ENCODE data around the gene CHD8. TPM values are rescaled to one million over a fixed set of nuclear protein-coding genes. Genes with fewer than 3 reads are reported as not detected.

The CHD8 gene
- total RNA-seq, 1 experiment from 2014 or later, result 133 TPM

DNA sequence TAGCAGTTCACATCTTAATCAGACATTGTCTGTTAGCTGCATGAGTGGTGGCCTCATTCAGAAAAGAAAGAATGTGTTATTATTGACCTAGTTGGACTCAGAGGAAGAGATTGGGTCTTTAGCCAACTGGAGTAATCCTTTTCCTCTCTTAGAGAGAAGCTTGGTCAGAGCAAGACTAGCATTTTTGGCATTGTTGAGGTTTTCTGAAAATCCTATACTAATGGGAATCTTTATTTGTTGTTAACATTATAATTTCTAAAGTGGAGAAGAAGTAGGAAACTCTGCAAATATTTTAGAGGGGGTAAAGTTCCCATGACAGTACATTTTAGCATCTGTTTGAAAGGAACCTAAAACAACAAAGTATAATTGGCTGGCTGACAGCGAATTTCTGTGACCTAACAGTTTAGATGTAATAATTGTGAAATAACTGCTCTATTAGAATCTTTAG lies 30.7 kb upstream of the CHD8 start:
- Mint-ChIP-seq H3K27me3 (ENCODE audit: low read depth) (no peaks in the 10 kb centered on the region), H3K9me3 (no peaks in the 10 kb centered on the region), H3K27ac (no peak overlapping the region), H3K36me3 (peaks cover 27% of the 10 kb centered on the region), H3K4me1 (no peaks in the 10 kb centered on the region), H3K4me3 (no peak overlapping the region)
- TF ChIP-seq, protein P1, sequence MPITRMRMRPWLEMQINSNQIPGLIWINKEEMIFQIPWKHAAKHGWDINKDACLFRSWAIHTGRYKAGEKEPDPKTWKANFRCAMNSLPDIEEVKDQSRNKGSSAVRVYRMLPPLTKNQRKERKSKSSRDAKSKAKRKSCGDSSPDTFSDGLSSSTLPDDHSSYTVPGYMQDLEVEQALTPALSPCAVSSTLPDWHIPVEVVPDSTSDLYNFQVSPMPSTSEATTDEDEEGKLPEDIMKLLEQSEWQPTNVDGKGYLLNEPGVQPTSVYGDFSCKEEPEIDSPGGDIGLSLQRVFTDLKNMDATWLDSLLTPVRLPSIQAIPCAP (CRISPR knock-in tag; IDR thresholded peaks at IDR 0.05), result no peak
- no peak for TF ChIP-seq NR1H2 (CRISPR knock-in tag; IDR thresholded peaks at IDR 0.05)
- no peak for ATAC-seq
- DNase-seq (ENCODE audit: low spot score), result no peak
- CTCF ChIA-PET, result no interaction called here
- POLR2A ChIA-PET, result no interaction called here

DNA sequence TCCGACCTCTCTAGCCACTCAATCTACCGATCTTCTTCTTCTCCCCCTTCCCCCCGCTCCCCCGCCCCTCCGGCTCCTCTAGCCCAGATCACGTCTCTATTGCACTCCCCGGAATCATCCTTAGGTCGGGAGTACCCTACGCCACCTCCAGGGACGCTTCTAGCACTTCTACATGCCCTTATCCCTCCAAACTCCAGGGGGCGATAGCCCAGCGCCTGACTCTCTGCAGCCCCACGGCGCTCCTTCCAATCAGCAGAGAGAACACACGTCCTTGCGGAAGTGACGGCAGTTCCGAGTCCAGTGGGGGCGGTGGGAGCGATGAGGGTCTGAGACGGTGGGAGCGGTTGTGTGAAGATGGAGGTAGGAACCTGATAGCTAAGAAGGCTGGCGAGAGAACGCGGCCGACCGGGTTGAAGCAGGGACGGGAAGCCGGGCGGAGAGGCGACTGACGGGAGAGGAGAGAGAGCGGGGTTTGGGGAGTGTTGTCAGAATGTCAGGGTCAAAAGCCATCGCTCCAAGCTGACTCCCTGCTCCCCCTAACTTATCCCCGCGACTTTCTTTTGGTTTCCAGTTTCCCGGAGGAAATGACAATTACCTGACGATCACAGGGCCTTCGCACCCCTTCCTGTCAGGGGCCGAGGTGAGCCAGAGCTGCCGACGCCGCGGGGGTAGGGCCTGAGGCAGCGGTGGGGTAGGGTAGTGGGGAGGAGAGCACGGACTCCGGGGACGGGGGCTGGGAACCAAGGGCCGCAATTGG lies 21.2 kb upstream of the CHD8 start, which contains the start of the genes RAB2B and TOX4:
TSS of gene RAB2B (minus strand) at position 35 of the 757 bp plus-strand sequence. CDS start 87 bp downstream, outside the sequence.
TSS of gene TOX4 (plus strand) at position 271 of the 757 bp plus-strand sequence. CDS start at position 355, 84 bp downstream.
- peak; percentile 99 for ATAC-seq
- POLR2A ChIA-PET, result interaction anchor here (0.7 to 2.0 kb wide), 4 partner anchors 21 to 49 kb away, joined by 4 to 10 read pairs (median 6); partner anchors contain the start of genes CHD8, METTL3 and SALL2
- H3K9me3 Mint-ChIP-seq, result no peaks in the 10 kb centered on the region
- peak within 1 kb of the TSS; percentile 100 for H3K4me3 Mint-ChIP-seq
- peaks cover 12% of the 10 kb centered on the region for H3K4me1 Mint-ChIP-seq
- no peaks in the 10 kb centered on the region for H3K27me3 Mint-ChIP-seq (ENCODE audit: low read depth)
- peak; percentile 97 for DNase-seq (ENCODE audit: low spot score)
- H3K27ac Mint-ChIP-seq, result peak within 1 kb of the TSS; percentile 99
- CTCF ChIA-PET, result interaction anchor here (0.6 to 3.9 kb wide), 24 partner anchors 11 to 246 kb away, joined by 3 to 21 read pairs (median 3); partner anchors contain the start of genes CHD8, METTL3 and SALL2
- peaks cover 27% of the 10 kb centered on the region for H3K36me3 Mint-ChIP-seq
- TF ChIP-seq, protein P2, sequence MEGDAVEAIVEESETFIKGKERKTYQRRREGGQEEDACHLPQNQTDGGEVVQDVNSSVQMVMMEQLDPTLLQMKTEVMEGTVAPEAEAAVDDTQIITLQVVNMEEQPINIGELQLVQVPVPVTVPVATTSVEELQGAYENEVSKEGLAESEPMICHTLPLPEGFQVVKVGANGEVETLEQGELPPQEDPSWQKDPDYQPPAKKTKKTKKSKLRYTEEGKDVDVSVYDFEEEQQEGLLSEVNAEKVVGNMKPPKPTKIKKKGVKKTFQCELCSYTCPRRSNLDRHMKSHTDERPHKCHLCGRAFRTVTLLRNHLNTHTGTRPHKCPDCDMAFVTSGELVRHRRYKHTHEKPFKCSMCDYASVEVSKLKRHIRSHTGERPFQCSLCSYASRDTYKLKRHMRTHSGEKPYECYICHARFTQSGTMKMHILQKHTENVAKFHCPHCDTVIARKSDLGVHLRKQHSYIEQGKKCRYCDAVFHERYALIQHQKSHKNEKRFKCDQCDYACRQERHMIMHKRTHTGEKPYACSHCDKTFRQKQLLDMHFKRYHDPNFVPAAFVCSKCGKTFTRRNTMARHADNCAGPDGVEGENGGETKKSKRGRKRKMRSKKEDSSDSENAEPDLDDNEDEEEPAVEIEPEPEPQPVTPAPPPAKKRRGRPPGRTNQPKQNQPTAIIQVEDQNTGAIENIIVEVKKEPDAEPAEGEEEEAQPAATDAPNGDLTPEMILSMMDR (IDR thresholded peaks at IDR 0.05), result peak; percentile 78
- no peak for TF ChIP-seq ETV6 (CRISPR knock-in tag; IDR thresholded peaks at IDR 0.05)
- TF ChIP-seq CBFB (CRISPR knock-in tag; IDR thresholded peaks at IDR 0.05; ENCODE audit: low read depth), result no peak
- TF ChIP-seq ZNF232 (CRISPR knock-in tag; IDR thresholded peaks at IDR 0.05), result no peak
- no peak for TF ChIP-seq OVOL2 (CRISPR knock-in tag; IDR thresholded peaks at IDR 0.05; ENCODE audit: borderline replicate concordance)
- TF ChIP-seq CREB1 (CRISPR knock-in tag; IDR thresholded peaks at IDR 0.05), result no peak
- 0 out of 2 replicates have a peak, but pooled peaks have one; percentile 10 for TF ChIP-seq ZNF317 (CRISPR knock-in tag; IDR thresholded peaks at IDR 0.05; ENCODE audit: borderline replicate concordance, low read depth)
- TF ChIP-seq GTF2I (CRISPR knock-in tag; conservative IDR thresholded peaks at IDR 0.05), result no peak
- peak; percentile 87 for TF ChIP-seq GABPB1 (CRISPR knock-in tag; IDR thresholded peaks at IDR 0.05)
- TF ChIP-seq, protein P3, sequence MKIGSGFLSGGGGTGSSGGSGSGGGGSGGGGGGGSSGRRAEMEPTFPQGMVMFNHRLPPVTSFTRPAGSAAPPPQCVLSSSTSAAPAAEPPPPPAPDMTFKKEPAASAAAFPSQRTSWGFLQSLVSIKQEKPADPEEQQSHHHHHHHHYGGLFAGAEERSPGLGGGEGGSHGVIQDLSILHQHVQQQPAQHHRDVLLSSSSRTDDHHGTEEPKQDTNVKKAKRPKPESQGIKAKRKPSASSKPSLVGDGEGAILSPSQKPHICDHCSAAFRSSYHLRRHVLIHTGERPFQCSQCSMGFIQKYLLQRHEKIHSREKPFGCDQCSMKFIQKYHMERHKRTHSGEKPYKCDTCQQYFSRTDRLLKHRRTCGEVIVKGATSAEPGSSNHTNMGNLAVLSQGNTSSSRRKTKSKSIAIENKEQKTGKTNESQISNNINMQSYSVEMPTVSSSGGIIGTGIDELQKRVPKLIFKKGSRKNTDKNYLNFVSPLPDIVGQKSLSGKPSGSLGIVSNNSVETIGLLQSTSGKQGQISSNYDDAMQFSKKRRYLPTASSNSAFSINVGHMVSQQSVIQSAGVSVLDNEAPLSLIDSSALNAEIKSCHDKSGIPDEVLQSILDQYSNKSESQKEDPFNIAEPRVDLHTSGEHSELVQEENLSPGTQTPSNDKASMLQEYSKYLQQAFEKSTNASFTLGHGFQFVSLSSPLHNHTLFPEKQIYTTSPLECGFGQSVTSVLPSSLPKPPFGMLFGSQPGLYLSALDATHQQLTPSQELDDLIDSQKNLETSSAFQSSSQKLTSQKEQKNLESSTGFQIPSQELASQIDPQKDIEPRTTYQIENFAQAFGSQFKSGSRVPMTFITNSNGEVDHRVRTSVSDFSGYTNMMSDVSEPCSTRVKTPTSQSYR (CRISPR knock-in tag; IDR thresholded peaks at IDR 0.05), result peak; percentile 80; the same call in 1 of the 2 replicates
- TF ChIP-seq, protein P4, sequence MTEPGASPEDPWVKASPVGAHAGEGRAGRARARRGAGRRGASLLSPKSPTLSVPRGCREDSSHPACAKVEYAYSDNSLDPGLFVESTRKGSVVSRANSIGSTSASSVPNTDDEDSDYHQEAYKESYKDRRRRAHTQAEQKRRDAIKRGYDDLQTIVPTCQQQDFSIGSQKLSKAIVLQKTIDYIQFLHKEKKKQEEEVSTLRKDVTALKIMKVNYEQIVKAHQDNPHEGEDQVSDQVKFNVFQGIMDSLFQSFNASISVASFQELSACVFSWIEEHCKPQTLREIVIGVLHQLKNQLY (CRISPR knock-in tag; IDR thresholded peaks at IDR 0.05), result no peak
- TF ChIP-seq ZNF396 (CRISPR knock-in tag; IDR thresholded peaks at IDR 0.05; ENCODE audit: borderline replicate concordance), result no peak
- TF ChIP-seq, protein P5, sequence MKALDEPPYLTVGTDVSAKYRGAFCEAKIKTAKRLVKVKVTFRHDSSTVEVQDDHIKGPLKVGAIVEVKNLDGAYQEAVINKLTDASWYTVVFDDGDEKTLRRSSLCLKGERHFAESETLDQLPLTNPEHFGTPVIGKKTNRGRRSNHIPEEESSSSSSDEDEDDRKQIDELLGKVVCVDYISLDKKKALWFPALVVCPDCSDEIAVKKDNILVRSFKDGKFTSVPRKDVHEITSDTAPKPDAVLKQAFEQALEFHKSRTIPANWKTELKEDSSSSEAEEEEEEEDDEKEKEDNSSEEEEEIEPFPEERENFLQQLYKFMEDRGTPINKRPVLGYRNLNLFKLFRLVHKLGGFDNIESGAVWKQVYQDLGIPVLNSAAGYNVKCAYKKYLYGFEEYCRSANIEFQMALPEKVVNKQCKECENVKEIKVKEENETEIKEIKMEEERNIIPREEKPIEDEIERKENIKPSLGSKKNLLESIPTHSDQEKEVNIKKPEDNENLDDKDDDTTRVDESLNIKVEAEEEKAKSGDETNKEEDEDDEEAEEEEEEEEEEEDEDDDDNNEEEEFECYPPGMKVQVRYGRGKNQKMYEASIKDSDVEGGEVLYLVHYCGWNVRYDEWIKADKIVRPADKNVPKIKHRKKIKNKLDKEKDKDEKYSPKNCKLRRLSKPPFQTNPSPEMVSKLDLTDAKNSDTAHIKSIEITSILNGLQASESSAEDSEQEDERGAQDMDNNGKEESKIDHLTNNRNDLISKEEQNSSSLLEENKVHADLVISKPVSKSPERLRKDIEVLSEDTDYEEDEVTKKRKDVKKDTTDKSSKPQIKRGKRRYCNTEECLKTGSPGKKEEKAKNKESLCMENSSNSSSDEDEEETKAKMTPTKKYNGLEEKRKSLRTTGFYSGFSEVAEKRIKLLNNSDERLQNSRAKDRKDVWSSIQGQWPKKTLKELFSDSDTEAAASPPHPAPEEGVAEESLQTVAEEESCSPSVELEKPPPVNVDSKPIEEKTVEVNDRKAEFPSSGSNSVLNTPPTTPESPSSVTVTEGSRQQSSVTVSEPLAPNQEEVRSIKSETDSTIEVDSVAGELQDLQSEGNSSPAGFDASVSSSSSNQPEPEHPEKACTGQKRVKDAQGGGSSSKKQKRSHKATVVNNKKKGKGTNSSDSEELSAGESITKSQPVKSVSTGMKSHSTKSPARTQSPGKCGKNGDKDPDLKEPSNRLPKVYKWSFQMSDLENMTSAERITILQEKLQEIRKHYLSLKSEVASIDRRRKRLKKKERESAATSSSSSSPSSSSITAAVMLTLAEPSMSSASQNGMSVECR (CRISPR knock-in tag; IDR thresholded peaks at IDR 0.05; ENCODE audit: borderline replicate concordance), result 0 out of 2 replicates have a peak, but pooled peaks have one; percentile 60
- TF ChIP-seq, protein P6, sequence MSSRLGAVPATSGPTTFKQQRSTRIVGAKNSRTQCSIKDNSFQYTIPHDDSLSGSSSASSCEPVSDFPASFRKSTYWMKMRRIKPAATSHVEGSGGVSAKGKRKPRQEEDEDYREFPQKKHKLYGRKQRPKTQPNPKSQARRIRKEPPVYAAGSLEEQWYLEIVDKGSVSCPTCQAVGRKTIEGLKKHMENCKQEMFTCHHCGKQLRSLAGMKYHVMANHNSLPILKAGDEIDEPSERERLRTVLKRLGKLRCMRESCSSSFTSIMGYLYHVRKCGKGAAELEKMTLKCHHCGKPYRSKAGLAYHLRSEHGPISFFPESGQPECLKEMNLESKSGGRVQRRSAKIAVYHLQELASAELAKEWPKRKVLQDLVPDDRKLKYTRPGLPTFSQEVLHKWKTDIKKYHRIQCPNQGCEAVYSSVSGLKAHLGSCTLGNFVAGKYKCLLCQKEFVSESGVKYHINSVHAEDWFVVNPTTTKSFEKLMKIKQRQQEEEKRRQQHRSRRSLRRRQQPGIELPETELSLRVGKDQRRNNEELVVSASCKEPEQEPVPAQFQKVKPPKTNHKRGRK (CRISPR knock-in tag; IDR thresholded peaks at IDR 0.05; ENCODE audit: borderline replicate concordance), result no peak
- TF ChIP-seq, protein P7, sequence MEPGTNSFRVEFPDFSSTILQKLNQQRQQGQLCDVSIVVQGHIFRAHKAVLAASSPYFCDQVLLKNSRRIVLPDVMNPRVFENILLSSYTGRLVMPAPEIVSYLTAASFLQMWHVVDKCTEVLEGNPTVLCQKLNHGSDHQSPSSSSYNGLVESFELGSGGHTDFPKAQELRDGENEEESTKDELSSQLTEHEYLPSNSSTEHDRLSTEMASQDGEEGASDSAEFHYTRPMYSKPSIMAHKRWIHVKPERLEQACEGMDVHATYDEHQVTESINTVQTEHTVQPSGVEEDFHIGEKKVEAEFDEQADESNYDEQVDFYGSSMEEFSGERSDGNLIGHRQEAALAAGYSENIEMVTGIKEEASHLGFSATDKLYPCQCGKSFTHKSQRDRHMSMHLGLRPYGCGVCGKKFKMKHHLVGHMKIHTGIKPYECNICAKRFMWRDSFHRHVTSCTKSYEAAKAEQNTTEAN (CRISPR knock-in tag; IDR thresholded peaks at IDR 0.05), result no peak
- TF ChIP-seq, protein P8, sequence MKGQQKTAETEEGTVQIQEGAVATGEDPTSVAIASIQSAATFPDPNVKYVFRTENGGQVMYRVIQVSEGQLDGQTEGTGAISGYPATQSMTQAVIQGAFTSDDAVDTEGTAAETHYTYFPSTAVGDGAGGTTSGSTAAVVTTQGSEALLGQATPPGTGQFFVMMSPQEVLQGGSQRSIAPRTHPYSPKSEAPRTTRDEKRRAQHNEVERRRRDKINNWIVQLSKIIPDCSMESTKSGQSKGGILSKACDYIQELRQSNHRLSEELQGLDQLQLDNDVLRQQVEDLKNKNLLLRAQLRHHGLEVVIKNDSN (CRISPR knock-in tag; IDR thresholded peaks at IDR 0.05), result no peak
- TF ChIP-seq FOXJ3 (CRISPR knock-in tag; IDR thresholded peaks at IDR 0.05; ENCODE audit: borderline replicate concordance), result no peak
